PC-3 (cell line): ENCODE measurements around the gene MARCKSL1.

ENCODE experiments used
- EZH2 ChIP-seq: fragments of 300-600 bp; sonication (generic); IDR thresholded peaks from one replicate; pipeline ENCODE4 v1.6.1; 2017; ENCODE audit warnings: antibody characterized with exemption, mild to moderate bottlenecking, low read length; ENCODE audit not compliant: unreplicated experiment
- EZH2phosphoT487 ChIP-seq: fragments of 300-600 bp; sonication (generic); IDR thresholded peaks from 2 replicates; pipeline ENCODE4 v1.6.1; 2018; ENCODE audit warnings: mild to moderate bottlenecking, antibody characterized with exemption, low read length, borderline replicate concordance
- TF ChIP-seq, protein P1 (sequence below): fragments of 300-600 bp; sonication (generic); conservative IDR thresholded peaks from 2 replicates; pipeline ENCODE4 v1.5.1; 2017; ENCODE audit warnings: antibody characterized with exemption, low read depth, mild to moderate bottlenecking, low read length

DNA sequence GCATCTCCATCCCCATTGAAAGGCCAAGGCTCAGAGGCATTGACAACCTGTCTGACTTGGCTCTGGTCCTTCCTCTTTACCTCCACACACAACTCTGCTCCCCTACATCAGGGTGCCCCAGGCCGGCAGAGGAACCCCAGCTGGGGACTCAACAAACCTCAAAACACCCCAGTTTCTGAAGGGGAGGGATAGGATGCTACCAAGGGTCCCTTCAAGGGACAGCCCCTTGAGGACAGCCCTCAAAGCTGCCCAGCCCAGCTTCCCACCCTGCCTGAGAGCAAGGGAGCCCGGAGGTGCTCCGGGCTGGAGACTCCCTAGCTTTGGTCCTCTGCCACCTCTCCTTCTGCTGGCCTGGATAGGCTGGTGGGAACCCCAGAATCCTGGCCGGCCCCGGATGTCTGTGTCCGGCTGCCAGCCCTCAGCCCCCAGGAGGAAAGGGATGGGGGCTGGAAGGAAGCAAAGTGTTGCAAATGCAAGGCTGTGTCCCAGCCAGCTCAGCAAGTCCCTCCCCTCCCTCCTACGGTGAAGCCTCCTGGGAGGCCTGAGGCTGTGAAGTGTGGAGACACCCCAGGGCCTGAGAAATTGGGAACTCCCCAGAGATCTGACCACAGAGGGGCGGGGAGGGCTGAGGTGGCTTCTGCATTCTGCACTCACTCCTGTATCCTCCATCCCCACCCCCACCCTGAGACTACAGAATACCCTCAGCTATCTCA, 1.1 kb upstream of the MARCKSL1 start:
- no peak for TF ChIP-seq EZH2phosphoT487
- TF ChIP-seq EZH2: no peak
- TF ChIP-seq, protein P1, sequence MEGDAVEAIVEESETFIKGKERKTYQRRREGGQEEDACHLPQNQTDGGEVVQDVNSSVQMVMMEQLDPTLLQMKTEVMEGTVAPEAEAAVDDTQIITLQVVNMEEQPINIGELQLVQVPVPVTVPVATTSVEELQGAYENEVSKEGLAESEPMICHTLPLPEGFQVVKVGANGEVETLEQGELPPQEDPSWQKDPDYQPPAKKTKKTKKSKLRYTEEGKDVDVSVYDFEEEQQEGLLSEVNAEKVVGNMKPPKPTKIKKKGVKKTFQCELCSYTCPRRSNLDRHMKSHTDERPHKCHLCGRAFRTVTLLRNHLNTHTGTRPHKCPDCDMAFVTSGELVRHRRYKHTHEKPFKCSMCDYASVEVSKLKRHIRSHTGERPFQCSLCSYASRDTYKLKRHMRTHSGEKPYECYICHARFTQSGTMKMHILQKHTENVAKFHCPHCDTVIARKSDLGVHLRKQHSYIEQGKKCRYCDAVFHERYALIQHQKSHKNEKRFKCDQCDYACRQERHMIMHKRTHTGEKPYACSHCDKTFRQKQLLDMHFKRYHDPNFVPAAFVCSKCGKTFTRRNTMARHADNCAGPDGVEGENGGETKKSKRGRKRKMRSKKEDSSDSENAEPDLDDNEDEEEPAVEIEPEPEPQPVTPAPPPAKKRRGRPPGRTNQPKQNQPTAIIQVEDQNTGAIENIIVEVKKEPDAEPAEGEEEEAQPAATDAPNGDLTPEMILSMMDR: no peak
